ENCODE results near the gene C1QL1.
A peak's percentile ranks its signal among the peaks of the same experiment; 100 is the strongest.

C1QL1 gene

GRCh38 chr17:44968225-44969143, at the start of gene C1QL1:
C1QL1 (minus strand) TSS chr17:44968303; CDS start chr17:44968048, 255 bp downstream.
- peak within 1 kb of the TSS; percentile 56 for H3K4me3 ChIP-seq (ENCODE audit: low read depth, low read length, poor library complexity, severe bottlenecking)
- no peaks in the 10 kb centered on the region for H3K36me3 ChIP-seq (ENCODE audit: insufficient read depth, low read length)
- H3K9ac ChIP-seq (ENCODE audit: low read length) = peak within 1 kb of the TSS; percentile 47; the same call in 1 of the 2 replicates
- no peaks in the 10 kb centered on the region for H3F3A ChIP-seq (ENCODE audit: insufficient read depth, low read length)
- H3K9me3 ChIP-seq (ENCODE audit: low read length) = no peaks in the 10 kb centered on the region
- H2AFZ ChIP-seq (ENCODE audit: low read length) = no peak within 1 kb of the TSS
- peak within 1 kb of the TSS; percentile 96 for H3K4me2 ChIP-seq (ENCODE audit: low read length)
- H3K9me2 ChIP-seq (ENCODE audit: low read depth, low read length) = no peaks in the 10 kb centered on the region
- TF ChIP-seq EZH2 (IDR thresholded peaks at IDR 0.05; ENCODE audit: borderline replicate concordance, low read length) = no peak
- TF ChIP-seq CTCF (IDR thresholded peaks at IDR 0.05; ENCODE audit: low read length) = no peak
- H3K79me2 ChIP-seq (ENCODE audit: insufficient read depth, low read length) = no peaks in the 10 kb centered on the region
- no peak within 1 kb of the TSS for H3K27ac ChIP-seq (ENCODE audit: low read depth, low read length, poor library complexity, severe bottlenecking)
- peaks cover 14% of the 10 kb centered on the region for H3K27me3 ChIP-seq (ENCODE audit: insufficient read depth, low read length)
- H3K4me1 ChIP-seq (ENCODE audit: insufficient read depth, low read length, severe bottlenecking) = peaks cover 19% of the 10 kb centered on the region
- no peaks in the 10 kb centered on the region for H4K20me1 ChIP-seq (ENCODE audit: insufficient read depth, low read length)

GRCh38 chr17:45016823-45017222, 48.7 kb upstream of the C1QL1 start:
- H2AFZ ChIP-seq (ENCODE audit: low read length) = no peak overlapping the region
- no peak overlapping the region for H3K4me3 ChIP-seq (ENCODE audit: low read depth, low read length, poor library complexity, severe bottlenecking)
- TF ChIP-seq CTCF (IDR thresholded peaks at IDR 0.05; ENCODE audit: low read length) (peak; percentile 42; the same call in 1 of the 2 replicates), EZH2 (IDR thresholded peaks at IDR 0.05; ENCODE audit: borderline replicate concordance, low read length) (no peak)
- H3F3A ChIP-seq (ENCODE audit: insufficient read depth, low read length) = no peaks in the 10 kb centered on the region
- H3K4me1 ChIP-seq (ENCODE audit: insufficient read depth, low read length, severe bottlenecking) = peaks cover 16% of the 10 kb centered on the region
- no peaks in the 10 kb centered on the region for H3K9me3 ChIP-seq (ENCODE audit: low read length)
- peaks cover 27% of the 10 kb centered on the region for H3K27me3 ChIP-seq (ENCODE audit: insufficient read depth, low read length)
- H3K79me2 ChIP-seq (ENCODE audit: insufficient read depth, low read length) = no peaks in the 10 kb centered on the region
- H3K36me3 ChIP-seq (ENCODE audit: insufficient read depth, low read length) = no peaks in the 10 kb centered on the region
- no peak overlapping the region for H3K4me2 ChIP-seq (ENCODE audit: low read length)
- H3K27ac ChIP-seq (ENCODE audit: low read depth, low read length, poor library complexity, severe bottlenecking) = no peak overlapping the region
- no peaks in the 10 kb centered on the region for H3K9me2 ChIP-seq (ENCODE audit: low read depth, low read length)
- H3K9ac ChIP-seq (ENCODE audit: low read length) = no peak overlapping the region
- H4K20me1 ChIP-seq (ENCODE audit: insufficient read depth, low read length) = no peaks in the 10 kb centered on the region

- Histone ChIP-seq H3K79me2 (ENCODE audit: insufficient read depth, low read length) (no peaks in the 10 kb centered on the region), H3F3A (ENCODE audit: insufficient read depth, low read length) (no peaks in the 10 kb centered on the region), H3K4me2 (ENCODE audit: low read length) (no peak overlapping the region), H3K4me1 (ENCODE audit: insufficient read depth, low read length, severe bottlenecking) (peaks cover 11% of the 10 kb centered on the region), H4K20me1 (ENCODE audit: insufficient read depth, low read length) (no peaks in the 10 kb centered on the region), H3K27ac (ENCODE audit: low read depth, low read length, poor library complexity, severe bottlenecking) (no peak overlapping the region), H3K9ac (ENCODE audit: low read length) (no peak overlapping the region), H3K27me3 (ENCODE audit: insufficient read depth, low read length) (peaks cover 22% of the 10 kb centered on the region), H3K9me3 (ENCODE audit: low read length) (no peaks in the 10 kb centered on the region), H3K9me2 (ENCODE audit: low read depth, low read length) (no peaks in the 10 kb centered on the region), H3K4me3 (ENCODE audit: low read depth, low read length, poor library complexity, severe bottlenecking) (no peak overlapping the region), H2AFZ (ENCODE audit: low read length) (no peak overlapping the region), H3K36me3 (ENCODE audit: insufficient read depth, low read length) (no peaks in the 10 kb centered on the region)
- no peak for TF ChIP-seq CTCF (IDR thresholded peaks at IDR 0.05; ENCODE audit: low read length)
- TF ChIP-seq EZH2 (IDR thresholded peaks at IDR 0.05; ENCODE audit: borderline replicate concordance, low read length) = no peak
Observed at GRCh38 chr17:45016237-45016636, 48.1 kb upstream of the C1QL1 start.

Measured in OCI-LY1 (cell line).